Lower lobe of right lung (tissue), 2 donors: ENCODE measurements around the gene GALNTL6. TPM values are rescaled to one million over a fixed set of nuclear protein-coding genes. Genes with fewer than 3 reads are reported as not detected.

ENCODE experiments used
- ATAC-seq, 2 donors: fragments of 200-7000 bp; cut with Tn5 transposase; one replicate each; pipeline ENCODE4 v1.9.1; 2020 to 2022; ENCODE audit warnings: mild to moderate bottlenecking in 2 of 2, moderate library complexity in 2 of 2
- DNase-seq: peaks from one replicate; pipeline ENCODE4 v3.0.0-alpha.2; 2020
- H3K27ac ChIP-seq: fragments of 200-600 bp; one replicate; pipeline ENCODE4 v1.8.0; 2022
- H3K27me3 ChIP-seq: fragments of 200-600 bp; one replicate; pipeline ENCODE4 v1.8.0; 2022; ENCODE audit warnings: low read depth
- H3K36me3 ChIP-seq: fragments of 200-600 bp; one replicate; pipeline ENCODE4 v1.8.0; 2022; ENCODE audit warnings: mild to moderate bottlenecking
- H3K4me1 ChIP-seq: fragments of 200-600 bp; one replicate; pipeline ENCODE4 v1.8.0; 2022
- H3K4me3 ChIP-seq: fragments of 200-600 bp; one replicate; pipeline ENCODE4 v1.8.0; 2022; ENCODE audit warnings: mild to moderate bottlenecking
- H3K9me3 ChIP-seq: fragments of 200-600 bp; one replicate; pipeline ENCODE4 v1.8.0; 2022
- CTCF ChIP-seq: fragments of 200-600 bp; IDR thresholded peaks from one replicate; pipeline ENCODE4 v1.8.0; 2022; ENCODE audit warnings: antibody characterized with exemption, mild to moderate bottlenecking
- intact Hi-C: fragments of 100-400 bp; cut with DNase I; formaldehyde crosslinking; loops from one replicate; pipeline ENCODE4 v1.11.0; 2022
- total RNA-seq: library from RNA; stranded (reverse); fragmentation: NEBNext Ultra II Directional; extraction: Animal tissue kit (Norgen Biotek cat#: 25700); gene quantifications from one replicate; pipeline ENCODE4 v1.2.1, GENCODE V29; 2021
- donor health status: DM: no; HTN: yes; CAD: no; lungs with severe emphysema.

GALNTL6 gene
- total RNA-seq, 1 donor from 2014 or later, result not detected

GRCh38 chr4:172867835-172868234, 1054.6 kb downstream of the GALNTL6 start:
- intact Hi-C loops, result no loop called here
- no peak for TF ChIP-seq CTCF
- Histone ChIP-seq H3K27me3 (no peaks in the 10 kb centered on the region), H3K36me3 (no peaks in the 10 kb centered on the region), H3K27ac (no peak overlapping the region), H3K4me3 (no peak overlapping the region), H3K4me1 (no peaks in the 10 kb centered on the region), H3K9me3 (no peaks in the 10 kb centered on the region)
- DNase-seq, result no peak
- no peak for ATAC-seq

- no peak for TF ChIP-seq CTCF
- H3K36me3 ChIP-seq, result no peaks in the 10 kb centered on the region
- no peaks in the 10 kb centered on the region for H3K27me3 ChIP-seq
- no peak overlapping the region for H3K4me3 ChIP-seq
- DNase-seq (no peak), ATAC-seq (no peak)
- H3K9me3 ChIP-seq, result no peaks in the 10 kb centered on the region
- intact Hi-C loops, result no loop called here
- no peaks in the 10 kb centered on the region for H3K4me1 ChIP-seq
- H3K27ac ChIP-seq, result no peak overlapping the region
Observed at GRCh38 chr4:172868271-172868670, 1055.1 kb downstream of the GALNTL6 start.

GRCh38 chr4:172869621-172870268, 1056.5 kb downstream of the GALNTL6 start:
- Histone ChIP-seq H3K36me3 (no peaks in the 10 kb centered on the region), H3K27ac (no peak overlapping the region), H3K4me3 (no peak overlapping the region), H3K27me3 (no peaks in the 10 kb centered on the region), H3K4me1 (no peaks in the 10 kb centered on the region), H3K9me3 (no peaks in the 10 kb centered on the region)
- no peak for DNase-seq
- intact Hi-C loops, result no loop called here
- ATAC-seq, result no peak
- no peak for TF ChIP-seq CTCF

GRCh38 chr4:172871381-172871780, 1058.2 kb downstream of the GALNTL6 start:
- no peak overlapping the region for H3K4me3 ChIP-seq
- TF ChIP-seq CTCF, result no peak
- no peaks in the 10 kb centered on the region for H3K4me1 ChIP-seq
- no peak for DNase-seq
- no peaks in the 10 kb centered on the region for H3K36me3 ChIP-seq
- intact Hi-C loops, result no loop called here
- no peak for ATAC-seq
- H3K27me3 ChIP-seq, result no peaks in the 10 kb centered on the region
- no peak overlapping the region for H3K27ac ChIP-seq
- no peaks in the 10 kb centered on the region for H3K9me3 ChIP-seq

GRCh38 chr4:172874944-172875343, 1061.7 kb downstream of the GALNTL6 start:
- Histone ChIP-seq H3K9me3 (no peaks in the 10 kb centered on the region), H3K36me3 (no peaks in the 10 kb centered on the region), H3K4me1 (no peaks in the 10 kb centered on the region), H3K27ac (no peak overlapping the region), H3K4me3 (no peak overlapping the region), H3K27me3 (no peaks in the 10 kb centered on the region)
- intact Hi-C loops, result no loop called here
- ATAC-seq (no peak), DNase-seq (no peak)
- TF ChIP-seq CTCF, result no peak
